Neural cell (in vitro differentiated cells): ENCODE data around the gene LAMA5. TPM values are rescaled to one million over a fixed set of nuclear protein-coding genes. Genes with fewer than 3 reads are reported as not detected.

Experiments used
- H2AFZ ChIP-seq: fragments of 200-600, 300-800 bp; sonication (generic), shearing (Covaris generic); 2 replicates; pipeline ENCODE4 v1.6.0; 2014; ENCODE audit warnings: low read depth, mild to moderate bottlenecking, antibody characterized with exemption, low read length, moderate library complexity
- H3F3A ChIP-seq: fragments of 200-600 bp; shearing (Covaris generic); 2 replicates; pipeline ENCODE4 v1.6.1; 2016; ENCODE audit warnings: mild to moderate bottlenecking, moderate library complexity, mixed read lengths, antibody characterized with exemption, low read length; ENCODE audit not compliant: insufficient read depth, poor library complexity, severe bottlenecking
- H3K27ac ChIP-seq: fragments of 200-600, 300-800 bp; sonication (generic), shearing (Covaris generic); 2 replicates; pipeline ENCODE4 v1.5.1; 2014; ENCODE audit warnings: mild to moderate bottlenecking, low read length, moderate library complexity
- H3K27me3 ChIP-seq: fragments of 300-800, 200-600 bp; sonication (generic), shearing (Covaris generic); 2 replicates; pipeline ENCODE4 v1.6.0; 2014; ENCODE audit warnings: mild to moderate bottlenecking, low read depth, low read length, moderate library complexity; ENCODE audit not compliant: insufficient read depth
- H3K36me3 ChIP-seq: fragments of 300-800, 200-600 bp; sonication (generic), shearing (Covaris generic); 2 replicates; pipeline ENCODE4 v1.5.1; 2014; ENCODE audit warnings: mild to moderate bottlenecking, antibody characterized with exemption, low read length, moderate library complexity; ENCODE audit not compliant: insufficient read depth
- H3K4me2 ChIP-seq: fragments of 300-800, 200-600 bp; sonication (generic), shearing (Covaris generic); 2 replicates; pipeline ENCODE4 v1.6.0; 2014; ENCODE audit warnings: mild to moderate bottlenecking, low read length
- H3K4me3 ChIP-seq: fragments of 300-800, 200-600 bp; sonication (generic), shearing (Covaris generic); 2 replicates; pipeline ENCODE4 v1.5.1; 2014; ENCODE audit warnings: mild to moderate bottlenecking, low read length, moderate library complexity
- H3K79me2 ChIP-seq: fragments of 200-600 bp; shearing (Covaris generic); replicated peaks from 2 replicates; pipeline ENCODE4 v1.6.0; 2014; ENCODE audit warnings: mild to moderate bottlenecking, low read length, moderate library complexity; ENCODE audit not compliant: insufficient read depth
- H3K9ac ChIP-seq: fragments of 300-800, 200-600 bp; sonication (generic), shearing (Covaris generic); 2 replicates; pipeline ENCODE4 v1.6.1; 2016; ENCODE audit warnings: mild to moderate bottlenecking, low read length, mixed read lengths
- H3K9me2 ChIP-seq: fragments of 200-600 bp; shearing (Covaris generic); 2 replicates; pipeline ENCODE4 v1.6.1; 2016; ENCODE audit warnings: mild to moderate bottlenecking, low read length, mixed read lengths; ENCODE audit not compliant: insufficient read depth
- H3K9me3 ChIP-seq: fragments of 200-600, 300-800 bp; sonication (generic), shearing (Covaris generic); 2 replicates; pipeline ENCODE4 v1.6.1; 2016; ENCODE audit warnings: mild to moderate bottlenecking, mixed run types, low read length, moderate library complexity, mixed read lengths
- H4K20me1 ChIP-seq: fragments of 200-600 bp; shearing (Covaris generic); 2 replicates; pipeline ENCODE4 v1.6.1; 2016; ENCODE audit warnings: mild to moderate bottlenecking, mixed run types; ENCODE audit not compliant: insufficient read depth
- CTCF ChIP-seq: fragments of 450-650 bp; IDR thresholded peaks from 2 replicates; pipeline ENCODE4 v1.5.1; 2014; ENCODE audit warnings: antibody characterized with exemption, mild to moderate bottlenecking, moderate library complexity; ENCODE audit not compliant: poor library complexity, severe bottlenecking
- EP300 ChIP-seq: fragments of 450-650 bp; conservative IDR thresholded peaks from 2 replicates; pipeline ENCODE4 v1.6.1; 2014; ENCODE audit warnings: antibody characterized with exemption, mild to moderate bottlenecking, moderate library complexity; ENCODE audit not compliant: poor library complexity, severe bottlenecking
- EZH2 ChIP-seq: fragments of 200-600, 300-800 bp; shearing (Covaris generic), sonication (generic); IDR thresholded peaks from 2 replicates; pipeline ENCODE4 v1.6.1; 2014; ENCODE audit warnings: antibody characterized with exemption, low read length, borderline replicate concordance, mild to moderate bottlenecking; ENCODE audit not compliant: insufficient read depth, poor library complexity, severe bottlenecking
- MXI1 ChIP-seq: fragments of 450-650 bp; conservative IDR thresholded peaks from 2 replicates; pipeline ENCODE4 v1.6.1; 2014; ENCODE audit warnings: antibody characterized with exemption, mild to moderate bottlenecking; ENCODE audit not compliant: poor library complexity, severe bottlenecking
- POLR2AphosphoS5 ChIP-seq: IDR thresholded peaks from 2 replicates; pipeline ENCODE4 v1.6.1; 2012
- RAD21 ChIP-seq: fragments of 450-650 bp; conservative IDR thresholded peaks from 2 replicates; pipeline ENCODE4 v1.6.1; 2014; ENCODE audit warnings: antibody characterized with exemption, mild to moderate bottlenecking, moderate library complexity
- REST ChIP-seq: IDR thresholded peaks from 2 replicates; pipeline ENCODE4 v1.6.1; 2012; ENCODE audit warnings: borderline replicate concordance
- SMC3 ChIP-seq: fragments of 450-650 bp; conservative IDR thresholded peaks from 2 replicates; pipeline ENCODE4 v1.6.1; 2014; ENCODE audit warnings: antibody characterized with exemption, mild to moderate bottlenecking, moderate library complexity; ENCODE audit not compliant: poor library complexity
- TAF1 ChIP-seq: IDR thresholded peaks from 2 replicates; pipeline ENCODE4 v1.6.1; 2012; ENCODE audit warnings: low read depth
- polyA plus RNA-seq: library from polyadenylated mRNA; depleted of rRNA; stranded (reverse); fragments of >200 nt; gene quantifications from 2 replicates; pipeline ENCODE4 v1.2.3, GENCODE V29; 2014

Gene LAMA5
- polyA plus RNA-seq, 1 donor from 2014 or later: 27.2 TPM

GRCh38 chr20:62355878-62356588 is 11.1 kb downstream of the LAMA5 start:
- Histone ChIP-seq H4K20me1 (no peaks in the 10 kb centered on the region), H3K27me3 (no peaks in the 10 kb centered on the region), H2AFZ (no peak overlapping the region), H3K9me3 (no peaks in the 10 kb centered on the region), H3K9ac (no peak overlapping the region), H3K27ac (no peak overlapping the region), H3K4me3 (no peak overlapping the region), H3K4me2 (no peak overlapping the region), H3F3A (no peaks in the 10 kb centered on the region), H3K9me2 (no peaks in the 10 kb centered on the region), H3K79me2 (no peaks in the 10 kb centered on the region), H3K36me3 (no peaks in the 10 kb centered on the region)
- no peak for TF ChIP-seq SMC3
- TF ChIP-seq POLR2AphosphoS5: no peak
- TF ChIP-seq MXI1: no peak
- TF ChIP-seq TAF1: no peak
- TF ChIP-seq REST: no peak
- no peak for TF ChIP-seq CTCF
- no peak for TF ChIP-seq EZH2
- TF ChIP-seq EP300: no peak
- no peak for TF ChIP-seq RAD21

- H3F3A ChIP-seq: no peaks in the 10 kb centered on the region
- no peaks in the 10 kb centered on the region for H3K9me3 ChIP-seq
- no peak overlapping the region for H3K4me3 ChIP-seq
- H3K79me2 ChIP-seq: no peaks in the 10 kb centered on the region
- no peaks in the 10 kb centered on the region for H3K9me2 ChIP-seq
- H2AFZ ChIP-seq: no peak overlapping the region
- no peaks in the 10 kb centered on the region for H4K20me1 ChIP-seq
- H3K36me3 ChIP-seq: no peaks in the 10 kb centered on the region
- no peak overlapping the region for H3K9ac ChIP-seq
- no peak overlapping the region for H3K4me2 ChIP-seq
- H3K27me3 ChIP-seq: no peaks in the 10 kb centered on the region
- TF ChIP-seq TAF1: no peak
- no peak for TF ChIP-seq POLR2AphosphoS5
- TF ChIP-seq EZH2: no peak
- TF ChIP-seq CTCF: no peak
- TF ChIP-seq EP300: no peak
- no peak for TF ChIP-seq SMC3
- TF ChIP-seq MXI1: no peak
- no peak for TF ChIP-seq RAD21
- no peak overlapping the region for H3K27ac ChIP-seq
Observed at GRCh38 chr20:62355516-62355877, 11.6 kb downstream of the LAMA5 start.
